ENCODE measurements around the gene MOCS3. TPM values are rescaled to one million over a fixed set of nuclear protein-coding genes. Genes with fewer than 3 reads are reported as not detected.
A peak's percentile ranks its signal among the peaks of the same experiment; 100 is the strongest.

The MOCS3 gene
- total and polyA plus RNA-seq, 2 of the 13 experiments (the other 11 are each of a cell fraction or from before 2014, with no cell fraction given) = 3.7 to 8.4 TPM

- TF ChIP-seq GLMP (CRISPR knock-in tag; IDR thresholded peaks at IDR 0.05; ENCODE audit: borderline replicate concordance) (no peak), ZNF530 (CRISPR knock-in tag; IDR thresholded peaks at IDR 0.05; ENCODE audit: low read depth) (no peak), ZNF777 (CRISPR knock-in tag; IDR thresholded peaks at IDR 0.05) (no peak), SMAD9 (CRISPR knock-in tag; IDR thresholded peaks at IDR 0.05) (no peak), SPEN (CRISPR knock-in tag; IDR thresholded peaks at IDR 0.05; ENCODE audit: low read depth) (no peak), ZSCAN29 (CRISPR knock-in tag; conservative IDR thresholded peaks at IDR 0.05) (no peak), ZBED4 (CRISPR knock-in tag; IDR thresholded peaks at IDR 0.05; ENCODE audit: borderline replicate concordance) (no peak), NR1H2 (CRISPR knock-in tag; IDR thresholded peaks at IDR 0.05; ENCODE audit: borderline replicate concordance, low read depth) (no peak), SAP130 (CRISPR knock-in tag; IDR thresholded peaks at IDR 0.05; ENCODE audit: low read depth) (peak; percentile 32; the same call in 1 of the 2 replicates), ATF1 (CRISPR knock-in tag; IDR thresholded peaks at IDR 0.05) (no peak), ZNF891 (CRISPR knock-in tag; IDR thresholded peaks at IDR 0.05) (no peak), ZNF570 (CRISPR knock-in tag; IDR thresholded peaks at IDR 0.05; ENCODE audit: borderline replicate concordance) (no peak), ZNF34 (CRISPR knock-in tag; IDR thresholded peaks at IDR 0.05; ENCODE audit: borderline replicate concordance) (no peak), CREB1 (IDR thresholded peaks at IDR 0.05) (peak; percentile 81), CREB1 (CRISPR knock-in tag; IDR thresholded peaks at IDR 0.05) (no peak), ZFP62 (CRISPR knock-in tag; IDR thresholded peaks at IDR 0.05) (no peak), SETDB1 (CRISPR knock-in tag; IDR thresholded peaks at IDR 0.05; ENCODE audit: borderline replicate concordance) (no peak), ZNF142 (CRISPR knock-in tag; IDR thresholded peaks at IDR 0.05) (no peak), DPF2 (CRISPR knock-in tag; IDR thresholded peaks at IDR 0.05; ENCODE audit: borderline replicate concordance, low read depth) (no peak), ZNF225 (CRISPR knock-in tag; IDR thresholded peaks at IDR 0.05) (no peak), KLF6 (CRISPR knock-in tag; IDR thresholded peaks at IDR 0.05) (no peak), NCOA2 (CRISPR knock-in tag; IDR thresholded peaks at IDR 0.05) (no peak)
Measured at GRCh38 chr20:50980071-50980681, 21.6 kb downstream of the MOCS3 start (continued).

Measured in HepG2 (cell line).